Mesendoderm (in vitro differentiated cells): ENCODE data around the gene SGIP1.
A peak's percentile ranks its signal among the peaks of the same experiment; 100 is the strongest.

Experiments used
- DNase-seq: peaks from one replicate; pipeline ENCODE4 v3.0.0; 2013
- H2AK5ac ChIP-seq: 2 replicates; pipeline ENCODE4 v1.6.1; 2013; ENCODE audit warnings: low read length, inconsistent platforms
- H2BK120ac ChIP-seq: 2 replicates; pipeline ENCODE4 v1.6.1; 2013; ENCODE audit warnings: low read depth, mild to moderate bottlenecking, low read length, moderate library complexity, mixed read lengths
- H2BK15ac ChIP-seq: replicated peaks from 2 replicates; pipeline ENCODE4 v1.6.1; 2013; ENCODE audit warnings: low read depth, mild to moderate bottlenecking, moderate library complexity
- H2BK5ac ChIP-seq: 2 replicates; pipeline ENCODE4 v1.6.1; 2013; ENCODE audit warnings: low read length, inconsistent platforms
- H3K18ac ChIP-seq: 2 replicates; pipeline ENCODE4 v1.6.1; 2013; ENCODE audit warnings: mild to moderate bottlenecking, low read length, mixed read lengths
- H3K23ac ChIP-seq: one replicate; pipeline ENCODE4 v1.6.1; 2013; ENCODE audit warnings: low read length
- H3K27ac ChIP-seq: 2 replicates; pipeline ENCODE4 v1.5.1; 2013; ENCODE audit warnings: low read depth, mild to moderate bottlenecking, inconsistent platforms, low read length, moderate library complexity
- H3K27me3 ChIP-seq: 2 replicates; pipeline ENCODE4 v1.6.1; 2013; ENCODE audit warnings: low read length, control low read depth, mild to moderate bottlenecking, inconsistent platforms; ENCODE audit not compliant: insufficient read depth, poor library complexity
- H3K36me3 ChIP-seq: 2 replicates; pipeline ENCODE4 v1.6.1; 2013; ENCODE audit warnings: low read length, inconsistent platforms; ENCODE audit not compliant: control insufficient read depth, insufficient read depth
- H3K4ac ChIP-seq: one replicate; pipeline ENCODE4 v1.6.1; 2013; ENCODE audit warnings: low read depth, mild to moderate bottlenecking, low read length, moderate library complexity
- H3K4me1 ChIP-seq: 2 replicates; pipeline ENCODE4 v1.6.1; 2013; ENCODE audit warnings: low read depth, low read length, inconsistent platforms; ENCODE audit not compliant: control insufficient read depth
- H3K4me2 ChIP-seq: 2 replicates; pipeline ENCODE4 v1.6.1; 2013; ENCODE audit warnings: low read length
- H3K4me3 ChIP-seq: 2 replicates; pipeline ENCODE4 v1.5.1; 2013; ENCODE audit warnings: mild to moderate bottlenecking, low read length
- H3K56ac ChIP-seq: one replicate; pipeline ENCODE4 v1.6.1; 2013; ENCODE audit warnings: low read length
- H3K79me1 ChIP-seq: 2 replicates; pipeline ENCODE4 v1.6.1; 2013; ENCODE audit warnings: low read length, inconsistent platforms
- H3K79me2 ChIP-seq: 2 replicates; pipeline ENCODE4 v1.6.1; 2013; ENCODE audit warnings: mild to moderate bottlenecking, low read length; ENCODE audit not compliant: control insufficient read depth, insufficient read depth
- H3K9ac ChIP-seq: 2 replicates; pipeline ENCODE4 v1.6.1; 2013; ENCODE audit warnings: low read length, inconsistent platforms
- H4K5ac ChIP-seq: one replicate; pipeline ENCODE4 v1.6.1; 2013; ENCODE audit warnings: low read length
- H4K8ac ChIP-seq: one replicate; pipeline ENCODE4 v1.6.1; 2013; ENCODE audit warnings: low read depth, mild to moderate bottlenecking, control low read depth, low read length, moderate library complexity
- WGBS: extraction: QIAGEN DNeasy Blood & Tissue Kit; methylation state at CpG from one replicate; pipeline ENCODE4 v1.1.7; 2013; ENCODE audit warnings: low lambda C conversion rate, missing lambda C conversion rate; ENCODE audit not compliant: insufficient coverage; ENCODE audit errors: extremely low coverage; 5-methylcytosine and 5-hydroxymethylcytosine counted together

SGIP1 gene

DNA sequence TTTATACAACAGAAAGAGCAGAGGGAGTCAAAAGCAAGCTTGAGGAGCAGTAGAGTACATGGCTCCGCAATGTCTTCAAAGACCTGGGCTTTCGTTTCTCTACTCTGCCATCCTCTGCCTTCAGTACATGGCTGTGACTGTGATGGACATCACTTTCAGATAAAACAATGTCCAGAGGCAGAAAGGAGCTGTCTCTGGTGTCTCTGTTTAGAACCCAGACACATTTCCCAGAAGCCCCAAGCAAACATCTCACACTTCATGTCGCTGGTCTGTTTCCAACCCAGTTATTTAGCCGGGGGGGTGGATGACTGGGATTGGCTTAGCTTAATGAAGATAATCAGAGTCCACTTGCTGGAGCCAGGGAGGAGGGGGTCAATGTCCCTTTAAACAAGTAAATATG is 25.6 kb downstream of the SGIP1 start:
- DNase-seq = no peak
- no peak overlapping the region for H3K18ac ChIP-seq
- H3K23ac ChIP-seq = no peak overlapping the region
- no peak overlapping the region for H3K4ac ChIP-seq
- H2AK5ac ChIP-seq = no peak overlapping the region
- H3K4me3 ChIP-seq = no peak overlapping the region
- H3K56ac ChIP-seq = no peak overlapping the region
- H3K79me2 ChIP-seq = no peaks in the 10 kb centered on the region
- H4K5ac ChIP-seq = no peak overlapping the region
- H3K4me1 ChIP-seq = no peaks in the 10 kb centered on the region
- no peak overlapping the region for H3K27ac ChIP-seq
- no peak overlapping the region for H2BK15ac ChIP-seq
- H2BK5ac ChIP-seq = no peak overlapping the region
- H2BK120ac ChIP-seq = no peak overlapping the region
- H3K9ac ChIP-seq = no peak overlapping the region
- no peaks in the 10 kb centered on the region for H3K36me3 ChIP-seq
- no peaks in the 10 kb centered on the region for H3K27me3 ChIP-seq
- H3K4me2 ChIP-seq = no peak overlapping the region
- H4K8ac ChIP-seq = no peak overlapping the region
- no peaks in the 10 kb centered on the region for H3K79me1 ChIP-seq
- no CpG with 5 or more reads among the region's 4 CpGs for WGBS

DNA sequence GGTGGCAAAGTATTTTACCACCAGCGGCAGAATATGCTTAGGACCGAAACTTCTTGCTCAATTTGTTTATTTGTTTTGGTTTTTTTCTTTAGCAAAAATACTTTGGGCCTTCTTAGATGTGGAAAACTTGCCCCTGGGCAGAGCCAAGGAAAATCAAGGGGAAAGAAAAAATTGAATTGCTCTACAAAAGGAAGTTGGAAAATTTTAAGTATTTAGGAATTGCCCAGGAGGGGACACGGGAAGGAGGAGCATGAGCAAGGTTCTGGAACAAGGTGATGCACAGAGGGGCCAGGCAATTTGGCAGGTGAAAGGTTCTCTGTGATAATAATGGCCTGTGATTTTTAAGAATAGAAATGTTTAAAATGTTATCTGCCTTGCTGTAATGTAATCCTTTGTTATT is 28.6 kb downstream of the SGIP1 start:
- Histone ChIP-seq H3K27ac (no peak overlapping the region), H3K4ac (no peak overlapping the region), H3K56ac (no peak overlapping the region), H3K4me1 (no peaks in the 10 kb centered on the region), H2BK5ac (no peak overlapping the region), H3K4me3 (no peak overlapping the region), H4K8ac (no peak overlapping the region), H3K9ac (no peak overlapping the region), H3K27me3 (no peaks in the 10 kb centered on the region), H3K79me1 (no peaks in the 10 kb centered on the region), H3K18ac (no peak overlapping the region), H2BK120ac (no peak overlapping the region), H3K79me2 (no peaks in the 10 kb centered on the region), H3K4me2 (no peak overlapping the region), H3K23ac (no peak overlapping the region), H4K5ac (no peak overlapping the region), H2AK5ac (no peak overlapping the region), H3K36me3 (no peaks in the 10 kb centered on the region), H2BK15ac (no peak overlapping the region)
- no CpG with 5 or more reads among the region's 3 CpGs for WGBS
- DNase-seq = no peak

DNA sequence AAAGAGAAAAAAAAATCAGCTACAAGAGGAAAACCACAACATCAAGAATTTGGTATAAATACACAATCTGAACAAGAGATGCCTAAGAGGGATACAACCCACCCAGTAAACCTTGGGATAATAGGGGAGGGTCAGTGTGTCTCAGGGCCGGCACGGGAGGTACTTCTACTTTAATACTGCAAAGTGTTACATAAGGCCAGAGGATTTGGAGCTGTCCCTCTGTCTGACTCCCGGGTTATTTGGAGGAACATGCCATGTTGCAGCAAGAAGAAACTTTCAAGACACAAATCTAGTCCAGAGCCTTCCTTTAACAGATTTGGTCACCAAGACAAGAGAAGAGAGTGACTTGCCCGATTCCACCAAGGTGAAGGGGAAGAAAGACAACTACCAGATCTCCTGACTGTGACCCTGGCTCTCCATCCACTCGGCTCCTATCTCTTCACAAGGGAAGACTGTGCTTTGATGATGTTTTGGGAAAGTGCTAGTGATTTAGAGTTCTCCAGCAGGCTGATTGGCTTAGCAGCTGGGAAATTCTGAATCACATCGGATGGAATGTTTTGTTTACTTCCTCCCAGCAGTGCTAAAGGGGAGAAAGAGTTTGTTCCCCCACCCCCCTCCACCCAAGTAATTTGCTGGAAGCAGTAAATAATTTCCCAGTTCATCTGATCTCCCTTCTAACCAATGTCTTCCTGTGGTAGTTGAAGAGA is 29.3 kb downstream of the SGIP1 start:
- H2AK5ac ChIP-seq = no peak overlapping the region
- no peak overlapping the region for H4K5ac ChIP-seq
- no peaks in the 10 kb centered on the region for H3K79me1 ChIP-seq
- H3K4ac ChIP-seq = no peak overlapping the region
- no peak overlapping the region for H3K9ac ChIP-seq
- no peaks in the 10 kb centered on the region for H3K36me3 ChIP-seq
- no peak overlapping the region for H3K27ac ChIP-seq
- H3K27me3 ChIP-seq = no peaks in the 10 kb centered on the region
- no peaks in the 10 kb centered on the region for H3K4me1 ChIP-seq
- no peak overlapping the region for H3K4me3 ChIP-seq
- H2BK15ac ChIP-seq = no peak overlapping the region
- H4K8ac ChIP-seq = no peak overlapping the region
- no peak overlapping the region for H3K23ac ChIP-seq
- H3K56ac ChIP-seq = no peak overlapping the region
- DNase-seq = peak; percentile 84
- no CpG with 5 or more reads among the region's 6 CpGs for WGBS
- no peak overlapping the region for H2BK120ac ChIP-seq
- peak overlapping the region; percentile 2 for H3K18ac ChIP-seq
- H3K79me2 ChIP-seq = no peaks in the 10 kb centered on the region
- no peak overlapping the region for H3K4me2 ChIP-seq
- H2BK5ac ChIP-seq = no peak overlapping the region

DNA sequence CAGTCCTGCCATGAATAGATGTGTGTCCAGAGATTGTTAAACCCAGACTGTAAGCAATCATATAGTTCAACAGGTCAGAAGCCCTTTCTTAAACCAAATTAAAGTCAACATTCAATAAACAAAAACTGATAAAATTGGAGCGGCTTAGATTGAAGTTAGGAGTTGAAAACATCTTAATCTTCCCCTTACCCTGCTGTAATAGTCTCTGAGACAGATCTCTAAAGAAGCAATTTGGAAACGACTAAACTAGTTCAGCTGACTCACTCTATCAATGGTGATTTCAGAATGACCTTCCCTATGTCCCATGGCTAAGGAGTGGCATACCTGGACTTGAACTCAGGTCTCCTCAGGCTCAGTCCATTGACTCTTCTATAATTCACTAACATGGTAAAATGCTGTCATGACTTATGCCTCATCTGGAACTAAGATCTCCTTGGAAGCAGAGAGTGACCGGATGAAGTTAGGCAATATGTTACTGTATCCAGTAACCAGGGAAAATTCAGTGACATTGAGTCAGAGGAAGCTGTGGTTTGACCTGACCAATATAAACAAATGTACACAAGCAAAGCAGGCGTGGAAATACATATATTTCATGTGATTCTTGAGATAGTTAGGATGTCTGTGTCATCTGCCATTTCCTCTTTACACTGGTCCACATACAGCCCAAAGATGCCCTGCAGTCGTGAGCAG is 30.1 kb downstream of the SGIP1 start:
- Histone ChIP-seq H3K4me1 (no peaks in the 10 kb centered on the region), H3K27ac (no peak overlapping the region), H2BK15ac (no peak overlapping the region), H3K79me2 (no peaks in the 10 kb centered on the region), H2AK5ac (no peak overlapping the region), H2BK5ac (no peak overlapping the region), H3K79me1 (no peaks in the 10 kb centered on the region), H3K4me2 (no peak overlapping the region), H4K5ac (no peak overlapping the region), H3K4ac (no peak overlapping the region), H3K4me3 (no peak overlapping the region), H3K23ac (no peak overlapping the region), H3K36me3 (no peaks in the 10 kb centered on the region), H4K8ac (no peak overlapping the region), H2BK120ac (no peak overlapping the region), H3K9ac (no peak overlapping the region), H3K18ac (no peak overlapping the region), H3K27me3 (no peaks in the 10 kb centered on the region), H3K56ac (no peak overlapping the region)
- WGBS = no CpG with 5 or more reads among the region's 5 CpGs
- no peak for DNase-seq

DNA sequence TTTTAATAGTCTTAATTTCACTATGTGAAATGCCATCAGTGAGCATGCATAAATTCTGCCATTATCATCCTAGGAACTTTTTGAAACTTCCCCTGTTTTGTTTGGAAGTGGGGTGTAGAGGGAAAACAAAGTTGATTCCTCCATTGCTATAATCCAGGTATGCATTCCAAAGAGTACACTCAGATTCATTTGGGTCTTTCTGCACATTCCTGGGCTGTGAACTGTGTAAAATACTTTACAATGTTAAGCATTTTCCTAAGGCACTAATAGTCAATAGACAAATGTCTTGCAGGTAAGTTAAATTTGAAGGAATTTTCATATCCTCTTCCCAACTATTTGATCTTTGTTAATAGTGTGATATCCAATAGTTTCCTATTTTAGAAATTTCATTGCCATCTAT is 36.2 kb downstream of the SGIP1 start:
- Histone ChIP-seq H3K23ac (no peak overlapping the region), H2AK5ac (no peak overlapping the region), H3K27ac (no peak overlapping the region), H2BK120ac (no peak overlapping the region), H3K27me3 (no peaks in the 10 kb centered on the region), H3K4ac (no peak overlapping the region), H3K4me2 (no peak overlapping the region), H2BK5ac (no peak overlapping the region), H3K79me2 (no peaks in the 10 kb centered on the region), H3K18ac (no peak overlapping the region), H3K56ac (no peak overlapping the region), H3K36me3 (no peaks in the 10 kb centered on the region), H4K5ac (no peak overlapping the region), H2BK15ac (no peak overlapping the region), H3K4me3 (no peak overlapping the region), H3K79me1 (no peaks in the 10 kb centered on the region), H3K4me1 (no peaks in the 10 kb centered on the region), H3K9ac (no peak overlapping the region), H4K8ac (no peak overlapping the region)
- DNase-seq = no peak

DNA sequence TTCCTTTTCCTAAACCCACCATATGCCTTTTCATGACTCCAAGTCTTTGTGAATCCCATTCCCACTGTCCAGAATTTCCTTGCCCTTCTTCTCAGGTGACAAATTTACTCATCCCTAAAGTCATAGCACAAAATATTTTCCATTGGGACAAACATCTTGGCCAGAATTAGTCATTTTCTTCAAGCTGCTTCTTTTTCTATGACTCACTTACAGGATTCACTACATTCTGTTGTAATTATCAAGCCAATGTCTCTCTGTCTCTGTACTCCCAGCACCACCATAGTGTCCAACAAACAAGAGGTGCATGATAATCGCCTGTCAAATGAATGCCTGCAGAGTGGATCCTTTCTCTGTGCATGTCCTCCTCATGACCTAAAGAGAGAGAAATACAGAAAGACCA is 37.8 kb downstream of the SGIP1 start:
- Histone ChIP-seq H3K18ac (no peak overlapping the region), H4K5ac (no peak overlapping the region), H3K4me3 (no peak overlapping the region), H3K36me3 (no peaks in the 10 kb centered on the region), H3K4me2 (no peak overlapping the region), H3K4me1 (no peaks in the 10 kb centered on the region), H2BK120ac (no peak overlapping the region), H3K9ac (no peak overlapping the region), H3K27ac (no peak overlapping the region), H3K79me2 (no peaks in the 10 kb centered on the region), H3K4ac (no peak overlapping the region), H3K56ac (no peak overlapping the region), H3K23ac (no peak overlapping the region), H2AK5ac (no peak overlapping the region), H2BK15ac (no peak overlapping the region), H4K8ac (no peak overlapping the region), H2BK5ac (no peak overlapping the region), H3K27me3 (no peaks in the 10 kb centered on the region), H3K79me1 (no peaks in the 10 kb centered on the region)
- no CpG with 5 or more reads among the region's 1 CpG for WGBS
- DNase-seq = no peak
